NB4 (cell line): ENCODE measurements around the gene NUAK2.

Experiments used
- DNase-seq: peaks from one replicate; pipeline ENCODE4 v3.0.0; 2010; ENCODE audit warnings: low read depth
- H3K4me3 ChIP-seq: one replicate; pipeline ENCODE4 v1.5.1; 2011; ENCODE audit warnings: mild to moderate bottlenecking, low read depth, low read length, moderate library complexity
- MYC ChIP-seq: IDR thresholded peaks from 2 replicates; pipeline ENCODE4 v1.6.1; 2011; ENCODE audit warnings: low read depth, low read length
- POLR2A ChIP-seq: IDR thresholded peaks from 2 replicates; pipeline ENCODE4 v1.6.1; 2011; ENCODE audit warnings: mild to moderate bottlenecking; ENCODE audit not compliant: insufficient read length; ENCODE audit errors: extremely low read depth
- TF ChIP-seq, protein P1 (sequence below): IDR thresholded peaks from 2 replicates; pipeline ENCODE4 v1.6.1; 2011; ENCODE audit warnings: low read depth, low read length
- TF ChIP-seq, protein P2 (sequence below): IDR thresholded peaks from one replicate; pipeline ENCODE4 v1.5.1; 2012; ENCODE audit warnings: low read depth, low read length

Gene NUAK2

GRCh38 chr1:205313563-205314308 lies 7.8 kb downstream of the NUAK2 start:
- peak; percentile 85 for DNase-seq
- TF ChIP-seq, protein P1, sequence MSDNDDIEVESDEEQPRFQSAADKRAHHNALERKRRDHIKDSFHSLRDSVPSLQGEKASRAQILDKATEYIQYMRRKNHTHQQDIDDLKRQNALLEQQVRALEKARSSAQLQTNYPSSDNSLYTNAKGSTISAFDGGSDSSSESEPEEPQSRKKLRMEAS = no peak
- TF ChIP-seq POLR2A (no peak), MYC (no peak)
- TF ChIP-seq, protein P2, sequence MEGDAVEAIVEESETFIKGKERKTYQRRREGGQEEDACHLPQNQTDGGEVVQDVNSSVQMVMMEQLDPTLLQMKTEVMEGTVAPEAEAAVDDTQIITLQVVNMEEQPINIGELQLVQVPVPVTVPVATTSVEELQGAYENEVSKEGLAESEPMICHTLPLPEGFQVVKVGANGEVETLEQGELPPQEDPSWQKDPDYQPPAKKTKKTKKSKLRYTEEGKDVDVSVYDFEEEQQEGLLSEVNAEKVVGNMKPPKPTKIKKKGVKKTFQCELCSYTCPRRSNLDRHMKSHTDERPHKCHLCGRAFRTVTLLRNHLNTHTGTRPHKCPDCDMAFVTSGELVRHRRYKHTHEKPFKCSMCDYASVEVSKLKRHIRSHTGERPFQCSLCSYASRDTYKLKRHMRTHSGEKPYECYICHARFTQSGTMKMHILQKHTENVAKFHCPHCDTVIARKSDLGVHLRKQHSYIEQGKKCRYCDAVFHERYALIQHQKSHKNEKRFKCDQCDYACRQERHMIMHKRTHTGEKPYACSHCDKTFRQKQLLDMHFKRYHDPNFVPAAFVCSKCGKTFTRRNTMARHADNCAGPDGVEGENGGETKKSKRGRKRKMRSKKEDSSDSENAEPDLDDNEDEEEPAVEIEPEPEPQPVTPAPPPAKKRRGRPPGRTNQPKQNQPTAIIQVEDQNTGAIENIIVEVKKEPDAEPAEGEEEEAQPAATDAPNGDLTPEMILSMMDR = no peak
- H3K4me3 ChIP-seq = no peak overlapping the region

- TF ChIP-seq, protein P1 = no peak
- TF ChIP-seq MYC (no peak), POLR2A (no peak)
- TF ChIP-seq, protein P2 = no peak
Measured at GRCh38 chr1:205312866-205313562, 8.5 kb downstream of the NUAK2 start.

DNA sequence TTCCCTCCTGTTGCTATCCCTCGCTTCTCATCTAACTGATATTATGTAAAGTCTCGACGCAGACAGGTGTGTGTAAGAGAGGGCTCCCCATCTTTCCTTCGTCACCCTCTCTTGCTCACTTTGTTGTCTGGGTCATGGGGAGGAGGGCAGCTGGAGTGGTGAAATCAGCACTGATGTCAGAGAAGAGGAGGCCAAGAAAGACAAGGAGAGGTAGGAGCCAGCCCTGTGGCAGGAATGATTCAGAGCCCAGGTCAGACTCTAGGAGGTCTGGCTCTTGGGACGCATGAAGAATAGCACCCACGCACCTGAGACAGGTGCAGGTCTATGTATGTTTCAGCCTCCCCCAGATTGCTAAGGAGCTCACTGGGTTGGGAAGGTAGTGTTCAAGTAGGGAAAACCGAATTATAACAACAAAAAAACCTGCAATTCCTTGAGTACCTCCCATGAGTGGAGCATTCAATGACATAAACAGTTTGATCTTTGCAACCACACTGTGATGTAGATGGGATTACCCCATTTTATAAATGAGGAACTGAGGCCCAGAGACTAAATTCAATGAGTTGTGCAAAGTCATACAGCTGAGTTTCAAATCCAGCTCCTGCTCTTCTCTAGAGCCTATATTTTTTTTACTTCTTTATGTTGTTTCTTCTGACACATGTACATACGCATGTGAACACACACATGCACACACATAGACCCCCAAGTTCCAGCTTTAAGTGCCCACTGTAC lies 10.4 kb downstream of the NUAK2 start:
- DNase-seq = peak; percentile 36
- no peak overlapping the region for H3K4me3 ChIP-seq
- no peak for TF ChIP-seq MYC
- no peak for TF ChIP-seq POLR2A
- TF ChIP-seq, protein P1 = no peak
- TF ChIP-seq, protein P2 = no peak

More at GRCh38 chr1:205312866-205313562, 8.5 kb downstream of the NUAK2 start:
- H3K4me3 ChIP-seq = no peak overlapping the region
- DNase-seq = no peak

DNA sequence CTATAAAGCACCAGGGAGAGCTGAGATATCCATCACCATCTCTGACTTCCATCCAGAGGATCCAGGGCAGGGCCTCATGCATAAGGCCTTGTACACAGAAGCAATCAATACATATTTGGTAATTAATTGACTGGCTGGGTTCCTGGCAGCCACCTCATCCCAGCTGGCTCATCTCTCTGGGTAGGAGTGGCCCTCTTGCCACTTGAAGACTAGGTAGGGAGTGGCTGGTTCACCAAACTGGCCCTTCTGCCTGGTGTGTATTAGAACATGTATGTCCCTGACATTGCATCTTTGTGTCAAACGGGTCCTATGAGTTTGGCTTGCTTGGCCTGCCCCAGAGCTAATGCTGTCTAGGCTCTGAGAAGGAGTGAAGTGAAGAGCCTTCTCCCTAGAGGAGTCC lies 11.8 kb downstream of the NUAK2 start:
- H3K4me3 ChIP-seq = no peak overlapping the region
- TF ChIP-seq, protein P2 = no peak
- TF ChIP-seq POLR2A (no peak), MYC (no peak)
- TF ChIP-seq, protein P1 = no peak
- no peak for DNase-seq

DNA sequence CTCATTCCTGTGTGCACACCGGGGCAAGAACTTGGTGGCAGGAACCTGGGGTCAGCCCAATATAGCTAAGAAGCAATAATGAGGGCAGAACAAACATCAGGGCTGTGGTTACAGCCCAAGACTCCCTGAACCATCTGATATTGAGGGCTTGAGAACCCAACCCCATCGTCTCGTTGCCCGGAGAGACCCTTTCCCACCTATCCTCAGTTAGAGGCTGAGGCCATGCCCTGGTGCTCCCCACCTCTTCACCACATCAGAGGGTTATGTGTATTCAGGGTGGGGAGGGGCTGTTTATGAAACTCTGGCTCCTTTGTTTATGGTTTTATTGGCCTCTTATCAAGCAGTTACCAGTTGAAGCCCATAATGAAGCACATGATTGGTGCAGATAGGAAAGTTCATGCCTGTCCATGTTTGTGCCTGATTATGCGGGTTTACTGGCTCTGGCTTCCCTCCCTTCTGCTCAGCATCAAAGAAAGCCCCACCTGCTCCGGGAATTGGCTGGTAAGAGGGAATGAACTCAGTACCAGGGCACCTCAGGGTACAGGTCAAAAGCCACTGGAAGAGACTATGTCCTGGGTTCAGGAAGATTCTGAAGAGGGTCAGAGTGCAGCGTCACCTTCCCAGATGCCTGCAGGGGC lies 14.5 kb downstream of the NUAK2 start:
- no peak for DNase-seq
- H3K4me3 ChIP-seq = no peak overlapping the region
- TF ChIP-seq, protein P2 = no peak
- no peak for TF ChIP-seq MYC
- TF ChIP-seq, protein P1 = no peak
- no peak for TF ChIP-seq POLR2A
